ENCODE results near the gene HOMER1. TPM values are rescaled to one million over a fixed set of nuclear protein-coding genes. Genes with fewer than 3 reads are reported as not detected.
A peak's percentile ranks its signal among the peaks of the same experiment; 100 is the strongest.

Gene HOMER1
- total RNA-seq, 1 experiment from 2014 or later = 26.6 TPM

GRCh38 chr5:79471556-79471955, 42.4 kb downstream of the HOMER1 start:
- CTCF ChIA-PET = interaction anchor here (0.7 kb wide), 2 partner anchors 35 to 633 kb away, joined by 3 to 4 read pairs; no protein-coding TSS in a partner anchor
- H3K27ac Mint-ChIP-seq (ENCODE audit: unreplicated experiment) = no peak overlapping the region
- no peaks in the 10 kb centered on the region for H3K36me3 Mint-ChIP-seq (ENCODE audit: insufficient read depth, unreplicated experiment)
- BruUV-seq (replicated peaks) = no TSS peak
- no peak overlapping the region for H3K4me3 Mint-ChIP-seq (ENCODE audit: low read depth, unreplicated experiment)
- no peaks in the 10 kb centered on the region for H3K27me3 Mint-ChIP-seq (ENCODE audit: unreplicated experiment)
- intact Hi-C loops (cut with micrococcal nuclease; ENCODE audit: unreplicated experiment) = no loop called here
- no peaks in the 10 kb centered on the region for H3K4me1 Mint-ChIP-seq (ENCODE audit: low read depth, unreplicated experiment)
- TF ChIP-seq CTCF (IDR thresholded peaks at IDR 0.05; ENCODE audit: unreplicated experiment) = no peak
- H3K9me3 Mint-ChIP-seq (ENCODE audit: low read depth, unreplicated experiment) = no peaks in the 10 kb centered on the region
- no peak for DNase-seq

GRCh38 chr5:79464695-79465332, 49.1 kb downstream of the HOMER1 start:
- H3K27ac Mint-ChIP-seq (ENCODE audit: unreplicated experiment) = no peak overlapping the region
- no peaks in the 10 kb centered on the region for H3K4me1 Mint-ChIP-seq (ENCODE audit: low read depth, unreplicated experiment)
- peak; percentile 68 for TF ChIP-seq CTCF (IDR thresholded peaks at IDR 0.05; ENCODE audit: unreplicated experiment)
- H3K27me3 Mint-ChIP-seq (ENCODE audit: unreplicated experiment) = no peaks in the 10 kb centered on the region
- no peaks in the 10 kb centered on the region for H3K9me3 Mint-ChIP-seq (ENCODE audit: low read depth, unreplicated experiment)
- CTCF ChIA-PET = interaction anchor here (0.6 to 2.5 kb wide), 4 partner anchors 208 to 439 kb away, joined by 3 to 11 read pairs (median 6); no protein-coding TSS in a partner anchor
- BruUV-seq (replicated peaks) = no TSS peak
- no peaks in the 10 kb centered on the region for H3K36me3 Mint-ChIP-seq (ENCODE audit: insufficient read depth, unreplicated experiment)
- intact Hi-C loops (cut with micrococcal nuclease; ENCODE audit: unreplicated experiment) = loop anchor here (1.0 to 2.0 kb wide), 3 partner anchors 209 to 440 kb away; no protein-coding TSS in a partner anchor
- no peak for DNase-seq
- H3K4me3 Mint-ChIP-seq (ENCODE audit: low read depth, unreplicated experiment) = no peak overlapping the region

GRCh38 chr5:79464278-79464677, 49.7 kb downstream of the HOMER1 start:
- BruUV-seq (replicated peaks) = no TSS peak
- no peak for DNase-seq
- TF ChIP-seq CTCF (IDR thresholded peaks at IDR 0.05; ENCODE audit: unreplicated experiment) = no peak
- H3K9me3 Mint-ChIP-seq (ENCODE audit: low read depth, unreplicated experiment) = no peaks in the 10 kb centered on the region
- H3K36me3 Mint-ChIP-seq (ENCODE audit: insufficient read depth, unreplicated experiment) = no peaks in the 10 kb centered on the region
- CTCF ChIA-PET = interaction anchor here (0.6 to 2.5 kb wide), 4 partner anchors 208 to 439 kb away, joined by 3 to 11 read pairs (median 6); no protein-coding TSS in a partner anchor
- no peaks in the 10 kb centered on the region for H3K4me1 Mint-ChIP-seq (ENCODE audit: low read depth, unreplicated experiment)
- no peak overlapping the region for H3K27ac Mint-ChIP-seq (ENCODE audit: unreplicated experiment)
- H3K4me3 Mint-ChIP-seq (ENCODE audit: low read depth, unreplicated experiment) = no peak overlapping the region
- intact Hi-C loops (cut with micrococcal nuclease; ENCODE audit: unreplicated experiment) = loop anchor here (1.0 to 2.0 kb wide), 3 partner anchors 208 to 439 kb away; no protein-coding TSS in a partner anchor
- H3K27me3 Mint-ChIP-seq (ENCODE audit: unreplicated experiment) = no peaks in the 10 kb centered on the region

DNA sequence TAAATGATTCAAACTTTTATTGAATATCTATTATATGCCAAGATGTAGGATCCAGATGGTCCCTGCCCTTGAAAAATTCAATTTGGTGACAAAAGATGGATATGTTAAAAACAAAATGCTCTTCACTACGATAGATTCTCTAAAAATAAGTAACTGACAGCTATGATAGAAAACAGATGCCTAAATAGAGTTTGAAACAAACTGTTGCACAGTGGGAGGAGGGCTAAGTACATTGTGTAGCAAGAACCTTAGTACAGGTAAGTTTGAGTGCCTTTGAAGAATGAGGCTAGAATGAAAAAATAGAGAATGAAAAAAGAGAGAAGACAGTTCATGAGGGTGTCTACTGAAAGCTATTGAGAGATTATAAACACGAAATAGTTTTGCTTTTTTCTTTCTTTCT, 54.3 kb downstream of the HOMER1 start:
- no peaks in the 10 kb centered on the region for H3K9me3 Mint-ChIP-seq (ENCODE audit: low read depth, unreplicated experiment)
- no peaks in the 10 kb centered on the region for H3K4me1 Mint-ChIP-seq (ENCODE audit: low read depth, unreplicated experiment)
- H3K27ac Mint-ChIP-seq (ENCODE audit: unreplicated experiment) = no peak overlapping the region
- no peak overlapping the region for H3K4me3 Mint-ChIP-seq (ENCODE audit: low read depth, unreplicated experiment)
- no TSS peak for BruUV-seq (replicated peaks)
- no peaks in the 10 kb centered on the region for H3K36me3 Mint-ChIP-seq (ENCODE audit: insufficient read depth, unreplicated experiment)
- no peak for TF ChIP-seq CTCF (IDR thresholded peaks at IDR 0.05; ENCODE audit: unreplicated experiment)
- intact Hi-C loops (cut with micrococcal nuclease; ENCODE audit: unreplicated experiment) = no loop called here
- CTCF ChIA-PET = no interaction called here
- DNase-seq = no peak
- no peaks in the 10 kb centered on the region for H3K27me3 Mint-ChIP-seq (ENCODE audit: unreplicated experiment)
